Vagina (tissue), 2 donors: ENCODE measurements around the gene BMP10. TPM values are rescaled to one million over a fixed set of nuclear protein-coding genes. Genes with fewer than 3 reads are reported as not detected.
"Not testable (repeated sequence)": the region's sequence is repeated elsewhere in the genome, so short reads cannot be mapped to it uniquely, and the experiment has no call there.

Experiments used
- DNase-seq, 2 donors: peaks; one replicate each; pipeline ENCODE4 v3.0.0-alpha.2; 2017; ENCODE audit errors: extremely low spot score in 2 of 2
- H3K27ac ChIP-seq: fragments of 200-600 bp; sonication (generic); one replicate; pipeline ENCODE4 v1.5.1; 2019
- H3K27me3 ChIP-seq: fragments of 200-600 bp; sonication (generic); one replicate; pipeline ENCODE4 v1.5.1; 2019
- H3K36me3 ChIP-seq, 2 donors: fragments of 200-600 bp; sonication (generic); one replicate each; pipeline ENCODE4 v1.5.1; 2017 to 2019
- H3K4me1 ChIP-seq: fragments of 200-600 bp; sonication (generic); one replicate; pipeline ENCODE4 v1.5.1; 2019
- H3K4me3 ChIP-seq, 2 donors: fragments of 200-600 bp; sonication (generic); 1 replicate in 1 of 2; 2 replicates in 1 of 2; pipeline ENCODE4 v1.5.1; 2016 to 2019
- H3K9me3 ChIP-seq: fragments of 200-600 bp; sonication (generic); one replicate; pipeline ENCODE4 v1.5.1; 2019
- CTCF ChIP-seq, 3 experiments: fragments of 450-650 bp in 2 of 3; fragments of 200-600 bp in 1 of 3; sonication (generic) in 1 of 3; IDR thresholded peaks; one replicate each; pipeline ENCODE4 v1.5.1; 2017 to 2019; ENCODE audit warnings: antibody characterized with exemption in 3 of 3, mild to moderate bottlenecking in 2 of 3, moderate library complexity in 2 of 3
- POLR2A ChIP-seq, 2 donors: fragments of 450-650 bp; IDR thresholded peaks; one replicate each; pipeline ENCODE4 v1.6.1; 2017; ENCODE audit warnings: antibody characterized with exemption in 2 of 2, mild to moderate bottlenecking in 2 of 2, moderate library complexity in 2 of 2
- POLR2AphosphoS5 ChIP-seq, 2 donors: sonication (generic); formaldehyde crosslinking; IDR thresholded peaks; one replicate each; pipeline ENCODE4 v1.9.0; 2017; ENCODE audit warnings: antibody characterized with exemption in 2 of 2, mild to moderate bottlenecking in 2 of 2, low read depth in 1 of 2; ENCODE audit not compliant: insufficient read depth in 1 of 2
- intact Hi-C: fragments of 100-400 bp; cut with DNase I; formaldehyde crosslinking; loops from one replicate; pipeline ENCODE4 v1.15.1; 2023
- total RNA-seq: library from RNA; depleted of rRNA; stranded (reverse); fragments of >200 nt; gene quantifications from one replicate; pipeline ENCODE4 v1.2.3, GENCODE V29; 2016

BMP10 gene
- total RNA-seq, 1 donor from 2014 or later = not detected

- no peak overlapping the region for H3K4me3 ChIP-seq
- no peak overlapping the region for H3K27ac ChIP-seq
- no peaks in the 10 kb centered on the region for H3K36me3 ChIP-seq
- H3K27me3 ChIP-seq = no peaks in the 10 kb centered on the region
- no peaks in the 10 kb centered on the region for H3K4me1 ChIP-seq
- peaks cover 4% of the 10 kb centered on the region for H3K9me3 ChIP-seq
- intact Hi-C loops = no loop called here
- no peak for TF ChIP-seq POLR2AphosphoS5 (IDR thresholded peaks at IDR 0.05; ENCODE audit: insufficient read depth in 1 of 2, low read depth in 1 of 2)
- TF ChIP-seq CTCF (IDR thresholded peaks at IDR 0.05) = no peak
- no peak for TF ChIP-seq POLR2A (IDR thresholded peaks at IDR 0.05)
- DNase-seq = no peak
Measured at GRCh38 chr2:68901199-68901514, 30.0 kb upstream of the BMP10 start.

GRCh38 chr2:68900496-68901198 lies 29.4 kb upstream of the BMP10 start:
- intact Hi-C loops = no loop called here
- Histone ChIP-seq H3K4me3 (no peak overlapping the region), H3K36me3 (no peaks in the 10 kb centered on the region), H3K27me3 (no peaks in the 10 kb centered on the region), H3K9me3 (peaks cover 4% of the 10 kb centered on the region), H3K4me1 (no peaks in the 10 kb centered on the region), H3K27ac (no peak overlapping the region)
- DNase-seq = no peak
- TF ChIP-seq CTCF (IDR thresholded peaks at IDR 0.05) (no peak), POLR2AphosphoS5 (IDR thresholded peaks at IDR 0.05; ENCODE audit: insufficient read depth in 1 of 2, low read depth in 1 of 2) (no peak), POLR2A (IDR thresholded peaks at IDR 0.05) (no peak)

- H3K9me3 ChIP-seq, DNase-seq, H3K4me3 ChIP-seq, H3K4me1 ChIP-seq, H3K27me3 ChIP-seq, H3K36me3 ChIP-seq, H3K27ac ChIP-seq, intact Hi-C loops: not testable (repeated sequence)
Measured at GRCh38 chr2:68895981-68896380, 24.8 kb upstream of the BMP10 start.

- Histone ChIP-seq H3K27ac (no peak overlapping the region), H3K36me3 (no peaks in the 10 kb centered on the region), H3K27me3 (no peaks in the 10 kb centered on the region), H3K4me1 (no peaks in the 10 kb centered on the region), H3K4me3 (no peak overlapping the region), H3K9me3 (no peaks in the 10 kb centered on the region)
- DNase-seq = no peak
- TF ChIP-seq CTCF (IDR thresholded peaks at IDR 0.05) (no peak), POLR2A (IDR thresholded peaks at IDR 0.05) (no peak), POLR2AphosphoS5 (IDR thresholded peaks at IDR 0.05; ENCODE audit: insufficient read depth in 1 of 2, low read depth in 1 of 2) (no peak)
- intact Hi-C loops = no loop called here
Measured at GRCh38 chr2:68889500-68889899, 18.3 kb upstream of the BMP10 start.

GRCh38 chr2:68889021-68889420 lies 17.8 kb upstream of the BMP10 start:
- no peaks in the 10 kb centered on the region for H3K27me3 ChIP-seq
- no peak for DNase-seq
- H3K27ac ChIP-seq = no peak overlapping the region
- H3K9me3 ChIP-seq = no peaks in the 10 kb centered on the region
- no peaks in the 10 kb centered on the region for H3K4me1 ChIP-seq
- intact Hi-C loops = no loop called here
- TF ChIP-seq CTCF (IDR thresholded peaks at IDR 0.05) (no peak), POLR2AphosphoS5 (IDR thresholded peaks at IDR 0.05; ENCODE audit: insufficient read depth in 1 of 2, low read depth in 1 of 2) (no peak)
- no peak overlapping the region for H3K4me3 ChIP-seq
- H3K36me3 ChIP-seq = no peaks in the 10 kb centered on the region
